GF-D8 (cell line): ENCODE measurements around the gene CTCFL.
"Not testable (repeated sequence)": the region's sequence is repeated elsewhere in the genome, so short reads cannot be mapped to it uniquely, and the experiment has no call there.

Source experiments
- DNase-seq: peaks from one replicate; lab custom pipeline; 2025; lab: John Stamatoyannopoulos, UW

Gene CTCFL

DNA sequence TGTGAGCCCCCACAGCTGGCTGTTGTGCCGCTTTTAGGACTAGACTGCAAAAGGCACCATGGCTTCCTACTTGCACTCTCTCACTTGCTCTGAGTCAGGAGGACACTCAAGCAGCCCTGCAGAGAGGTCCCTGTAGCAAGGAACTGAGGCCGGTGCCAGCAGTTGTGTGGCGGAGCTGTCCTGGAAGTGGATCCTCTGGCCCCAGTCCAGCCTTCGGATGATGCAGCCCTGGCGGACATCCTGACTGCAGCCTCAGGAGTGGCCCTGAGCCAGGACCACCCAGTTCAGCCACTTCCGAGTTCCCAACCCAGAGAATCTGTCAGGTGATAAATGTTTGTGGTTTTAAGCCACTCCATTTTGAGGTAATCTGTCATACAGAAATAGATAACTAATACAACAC lies 17.5 kb downstream of the CTCFL start:
- no peak for DNase-seq

GRCh38 chr20:57505979-57506378 lies 19.0 kb downstream of the CTCFL start:
- no peak for DNase-seq

- no peak for DNase-seq
Observed at GRCh38 chr20:57504411-57504810, 20.5 kb downstream of the CTCFL start.

GRCh38 chr20:57503035-57503658 lies 21.8 kb downstream of the CTCFL start:
- DNase-seq: peak; percentile 52

GRCh38 chr20:57502336-57502700 lies 22.6 kb downstream of the CTCFL start:
- DNase-seq: no peak

GRCh38 chr20:57501461-57502335 lies 23.2 kb downstream of the CTCFL start:
- no peak for DNase-seq

GRCh38 chr20:57500962-57501361 lies 24.0 kb downstream of the CTCFL start:
- DNase-seq: no peak

GRCh38 chr20:57500235-57500634 lies 24.7 kb downstream of the CTCFL start:
- no peak for DNase-seq

DNA sequence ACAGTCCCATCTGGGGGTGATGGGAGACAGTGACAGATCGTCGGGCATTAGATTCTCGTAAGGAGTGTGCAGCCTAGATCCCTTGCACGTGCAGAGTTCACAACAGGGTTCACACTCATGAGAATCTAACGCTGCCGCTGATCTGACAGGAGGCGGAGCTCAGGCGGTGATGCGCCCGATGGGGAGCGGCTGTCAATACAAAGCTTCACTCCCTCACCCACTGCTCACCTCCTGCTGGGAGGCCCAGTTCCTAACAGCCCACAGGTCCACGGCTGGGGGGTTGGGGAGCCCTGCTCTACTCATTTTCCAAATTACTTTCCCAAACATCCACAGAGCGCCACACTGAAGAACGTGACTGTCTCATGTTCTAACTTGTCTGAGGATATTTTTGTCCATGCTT lies 25.3 kb downstream of the CTCFL start:
- no peak for DNase-seq

DNA sequence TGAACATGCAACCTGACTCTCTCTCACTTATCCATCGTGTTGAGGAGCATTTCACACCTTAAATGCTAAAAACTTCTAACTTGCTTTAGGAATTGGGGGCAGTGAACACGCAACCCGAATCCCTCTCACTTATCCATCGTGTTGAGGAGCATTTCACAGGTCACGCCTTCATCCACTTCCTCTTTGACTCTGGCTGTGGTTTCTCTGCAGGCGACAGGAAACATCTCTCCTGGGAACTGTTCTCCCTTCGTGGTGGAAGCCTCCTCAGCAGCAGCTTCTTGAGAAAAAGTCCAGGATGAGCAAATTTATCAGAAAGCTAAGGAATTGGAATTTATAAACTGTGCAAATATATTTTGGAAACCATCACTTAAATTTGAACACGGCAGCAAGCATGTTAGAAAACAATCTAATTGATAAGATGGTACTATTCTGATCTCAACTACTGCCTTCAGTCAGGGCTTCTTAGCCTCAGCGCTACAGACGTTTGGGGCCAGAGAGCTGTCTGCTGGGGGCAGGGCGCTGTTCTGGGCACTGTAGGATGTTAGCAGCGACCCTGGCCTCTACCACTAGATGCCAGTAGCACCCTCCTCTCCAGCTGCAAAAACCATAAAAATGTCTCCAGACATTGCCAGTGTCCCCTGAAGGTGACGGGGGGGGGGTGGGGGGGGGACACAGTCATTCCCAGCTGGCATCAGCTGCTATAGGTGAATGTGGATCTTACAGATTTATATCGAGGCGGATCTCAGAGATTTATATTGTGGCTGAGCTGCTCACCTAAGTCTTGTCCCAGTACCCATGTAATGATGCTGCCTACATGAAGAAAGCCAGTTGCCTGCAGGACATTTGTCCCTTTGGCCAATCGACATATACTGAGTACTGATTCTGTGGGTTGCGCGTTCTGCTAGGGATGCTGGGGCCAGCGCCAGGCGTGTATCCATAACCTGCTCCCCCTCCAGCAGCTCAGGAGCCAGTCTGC lies 26.2 kb downstream of the CTCFL start:
- DNase-seq: peak; percentile 5

DNA sequence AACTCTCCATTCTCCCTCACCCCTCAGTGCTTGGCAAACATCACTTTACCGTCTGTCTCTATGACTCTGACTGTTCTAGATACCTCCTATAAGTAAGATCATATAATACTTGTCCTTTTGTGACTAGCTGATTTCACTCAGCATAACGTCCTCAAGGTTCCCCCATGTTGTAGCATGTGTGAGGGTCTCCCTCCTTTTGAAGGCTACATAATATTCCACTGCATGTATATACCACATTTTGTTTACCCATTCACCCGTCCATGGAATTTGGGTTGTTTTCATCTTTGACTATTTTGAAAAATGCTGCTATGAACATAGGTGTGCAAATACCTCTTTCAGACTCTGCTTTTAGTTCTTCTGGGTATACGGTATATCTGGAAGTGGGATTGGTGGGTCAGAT lies 28.3 kb downstream of the CTCFL start:
- no peak for DNase-seq

GRCh38 chr20:57495978-57496377 lies 29.0 kb downstream of the CTCFL start:
- no peak for DNase-seq

DNA sequence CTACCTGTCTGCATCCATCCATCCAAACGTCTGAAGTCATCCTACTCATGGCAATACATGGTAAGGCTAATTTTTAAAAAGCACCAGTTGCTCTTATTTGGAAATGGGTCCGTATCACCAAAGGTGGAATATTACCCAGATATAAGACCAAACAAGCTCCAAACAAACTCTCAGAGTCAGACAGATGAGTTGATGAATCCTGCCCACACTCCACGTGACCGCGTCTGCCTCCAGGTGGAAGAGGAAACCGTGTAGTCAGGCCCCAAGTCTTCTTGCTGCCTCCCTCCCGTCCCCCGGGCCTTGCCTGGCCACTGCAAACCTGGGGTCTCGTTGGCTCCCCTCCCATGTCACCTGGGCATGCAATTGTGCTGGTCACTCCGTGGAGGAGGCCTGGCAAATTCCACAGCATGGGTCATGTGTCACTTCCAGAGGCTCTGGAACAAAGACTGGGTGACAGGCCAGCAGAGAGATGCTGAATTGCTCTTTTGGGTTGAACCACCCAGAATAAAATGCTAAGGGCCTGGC lies 31.8 kb downstream of the CTCFL start:
- DNase-seq: no peak

DNA sequence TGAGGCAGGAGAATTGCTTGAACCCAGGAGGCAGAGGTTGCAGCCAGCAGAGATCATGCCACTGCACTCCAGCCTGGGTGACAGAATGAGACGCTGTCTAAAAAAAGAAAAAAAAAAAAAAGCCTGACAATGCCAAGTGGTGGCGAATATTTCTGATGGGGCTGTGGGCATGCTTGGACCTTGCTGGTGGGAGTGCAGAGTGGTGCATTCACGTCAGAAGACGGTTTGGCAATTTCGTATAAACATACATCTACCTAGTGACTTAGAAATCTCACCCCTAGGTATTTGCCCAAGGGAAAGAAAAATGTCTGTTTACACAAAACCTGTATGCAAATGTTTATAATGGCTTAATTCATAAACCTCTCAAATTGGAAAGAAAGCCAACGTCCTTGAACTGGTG lies 33.6 kb downstream of the CTCFL start:
- no peak for DNase-seq

DNA sequence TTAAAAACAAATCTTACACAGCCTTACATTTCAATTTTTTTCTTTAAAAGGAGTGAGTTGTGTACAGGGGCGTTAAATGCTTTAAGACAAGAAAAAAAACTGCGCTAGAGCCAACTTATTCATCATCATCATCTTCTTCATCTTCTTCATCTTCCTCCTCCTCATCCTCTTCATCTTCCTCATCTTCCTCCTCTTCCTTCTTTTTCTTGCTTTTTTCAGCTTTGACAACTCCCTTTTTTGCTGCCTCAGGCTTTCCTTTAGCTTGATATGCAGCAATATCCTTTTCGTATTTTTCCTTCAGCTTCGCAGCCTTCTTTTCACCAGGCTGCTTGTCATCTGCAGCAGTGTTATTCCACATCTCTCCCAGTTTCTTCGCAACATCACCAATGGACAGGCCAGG lies 36.7 kb downstream of the CTCFL start:
- DNase-seq: not testable (repeated sequence)

DNA sequence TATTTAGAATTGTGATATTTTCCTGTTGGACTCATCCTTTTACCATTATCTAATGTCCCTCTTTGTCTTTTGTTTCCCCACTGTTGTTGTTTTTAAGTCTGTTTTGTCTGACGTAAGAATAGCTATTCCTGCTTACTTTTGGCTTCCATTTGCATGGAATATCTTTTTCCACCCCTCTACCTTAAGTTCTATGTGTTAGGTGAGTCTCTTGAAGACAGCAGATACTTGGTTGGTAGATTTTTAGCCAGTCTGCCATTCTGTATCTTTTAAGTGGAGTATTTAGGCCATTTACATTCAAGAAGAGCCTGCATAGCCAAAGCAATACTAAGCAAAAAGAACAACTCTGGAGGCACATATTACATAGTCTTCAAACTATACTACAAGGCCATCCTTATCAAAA lies 39.2 kb downstream of the CTCFL start:
- DNase-seq: no peak

DNA sequence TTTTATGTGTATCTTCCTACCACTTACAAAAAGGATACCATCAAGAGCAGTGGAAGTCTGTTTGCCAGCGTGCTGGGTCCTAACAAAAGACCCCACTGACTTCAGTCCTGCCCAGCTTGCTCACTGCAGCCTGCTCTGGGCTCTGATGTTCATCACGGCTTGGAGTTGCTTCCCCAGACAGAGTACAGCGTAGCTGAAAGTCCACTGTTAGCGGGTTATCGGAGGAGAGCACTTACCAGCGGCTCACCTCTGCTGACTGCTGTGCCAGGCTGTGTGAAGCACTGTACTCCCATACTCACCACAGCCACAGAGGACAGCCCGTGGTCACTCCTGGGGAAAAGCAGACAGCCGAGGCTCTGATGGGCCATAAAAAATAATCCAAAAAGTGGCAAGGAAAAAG lies 40.2 kb downstream of the CTCFL start:
- no peak for DNase-seq

DNA sequence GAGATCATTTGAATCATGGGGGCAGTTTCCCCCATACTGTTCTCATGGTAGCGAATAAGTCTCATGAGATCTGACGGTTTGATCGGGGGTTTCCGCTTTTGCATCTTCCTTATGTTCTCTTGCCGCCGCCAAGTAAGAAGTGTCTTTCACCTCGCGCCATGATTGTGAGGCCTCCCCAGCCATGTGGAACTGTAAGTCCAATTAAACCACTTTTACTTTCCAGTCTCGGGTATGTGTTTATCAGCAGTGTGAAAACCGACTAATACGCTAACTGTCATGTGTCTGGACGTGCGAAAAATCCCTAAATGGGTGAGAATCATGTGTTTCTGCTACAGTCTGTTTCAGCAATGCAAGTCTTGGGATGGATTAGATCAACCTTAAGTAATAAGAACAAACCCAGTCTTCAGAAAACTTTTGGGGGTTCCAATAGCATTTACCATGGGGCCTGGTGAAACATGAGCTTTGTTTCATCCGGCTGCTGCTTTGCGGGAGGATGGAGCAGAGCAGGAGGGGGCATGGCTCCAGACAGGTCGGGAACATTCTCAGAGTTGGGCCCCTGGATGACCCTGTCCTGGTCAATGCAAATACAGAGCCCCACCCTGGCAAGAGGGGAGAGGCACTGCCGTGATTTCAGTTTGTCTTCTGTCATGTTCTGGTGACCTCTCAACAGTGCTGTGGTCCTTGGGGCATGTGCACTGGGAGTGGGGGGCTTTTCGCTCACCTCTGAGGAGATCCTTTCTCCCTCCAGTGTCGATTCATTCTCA lies 41.5 kb downstream of the CTCFL start:
- DNase-seq: no peak

DNA sequence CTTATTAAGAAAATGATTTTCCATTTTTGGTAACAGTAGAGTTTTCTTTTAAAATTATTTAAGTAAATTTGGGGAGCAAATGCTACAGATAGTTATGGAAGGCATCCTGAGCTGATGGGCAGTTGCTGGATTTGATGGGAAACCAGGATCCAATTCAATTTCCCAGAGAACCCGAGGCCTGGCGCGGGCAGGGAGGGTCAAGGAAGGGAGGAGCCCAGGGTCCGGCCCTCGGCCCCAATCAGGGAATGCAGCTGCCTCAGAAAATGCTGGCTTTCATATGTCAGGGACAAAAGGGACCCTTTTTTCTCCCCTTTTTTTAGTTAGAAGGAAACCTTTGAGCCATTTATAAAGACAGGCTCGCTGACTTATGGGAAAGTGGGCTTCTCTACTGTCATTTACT lies 42.1 kb downstream of the CTCFL start:
- DNase-seq: no peak

GRCh38 chr20:57482148-57482547 lies 42.8 kb downstream of the CTCFL start:
- no peak for DNase-seq

DNA sequence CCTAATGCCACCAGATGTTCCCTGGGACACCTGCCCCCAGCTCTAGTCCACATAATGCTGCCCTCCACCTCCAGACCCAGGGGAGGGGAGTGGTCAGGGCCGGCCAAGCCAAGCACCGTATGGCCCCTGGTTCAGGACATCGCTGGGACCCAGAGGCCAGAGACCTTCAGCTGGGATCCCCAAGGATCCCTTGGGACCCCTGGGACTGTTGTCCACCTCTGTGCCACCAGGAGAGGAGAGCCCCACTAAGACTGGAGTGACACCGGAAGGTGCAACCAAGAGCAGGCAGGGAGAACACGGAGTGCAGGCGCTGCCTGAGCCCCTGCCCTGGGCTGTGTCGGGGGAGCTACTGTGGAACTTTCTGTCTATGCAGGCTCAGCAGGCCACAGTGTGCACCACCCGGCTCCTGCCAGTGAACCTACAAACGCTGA lies 43.6 kb downstream of the CTCFL start:
- no peak for DNase-seq
